ENCODE results near the gene ZNF236. TPM values are rescaled to one million over a fixed set of nuclear protein-coding genes. Genes with fewer than 3 reads are reported as not detected.

Gene ZNF236
- total and polyA plus RNA-seq, 8 donors, result 2.6 to 13.3 (median 6.7) TPM

DNA sequence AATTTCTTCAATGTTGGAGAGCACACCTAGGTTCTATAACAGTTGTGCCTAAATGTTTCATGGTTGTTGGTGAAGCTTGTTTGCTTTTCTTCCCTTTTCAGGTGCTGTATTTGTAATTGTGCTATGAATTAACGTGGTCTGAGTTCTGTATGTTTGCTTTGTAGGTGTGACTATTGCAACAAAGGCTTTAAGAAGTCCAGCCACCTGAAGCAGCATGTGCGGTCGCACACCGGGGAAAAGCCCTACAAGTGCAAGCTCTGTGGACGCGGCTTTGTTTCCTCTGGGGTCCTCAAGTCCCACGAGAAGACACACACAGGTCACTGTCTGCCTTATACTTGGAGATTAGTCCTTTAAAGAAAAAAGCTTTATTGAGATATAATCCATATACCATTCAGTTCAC is 91.2 kb downstream of the ZNF236 start:
- Histone ChIP-seq H3K36me3 (peaks cover 0 to 52% (median 17%) of the 10 kb centered on the region in 3 donors), H3K4me3 (no peak overlapping the region), H3K27me3 (no peaks in the 10 kb centered on the region), H3K4me1 (no peaks in the 10 kb centered on the region), H3K9me3 (no peaks in the 10 kb centered on the region), H3K27ac (no peak overlapping the region)
- 85 to 88% methylated on average over 7 of the region's 7 CpGs for WGBS, 2 donors
- intact Hi-C loops (cut with DNase I), result no loop called here
- ATAC-seq, result no peak
- DNase-seq, result no peak
- FAIRE-seq, result no peak
- TF ChIP-seq, protein P1, sequence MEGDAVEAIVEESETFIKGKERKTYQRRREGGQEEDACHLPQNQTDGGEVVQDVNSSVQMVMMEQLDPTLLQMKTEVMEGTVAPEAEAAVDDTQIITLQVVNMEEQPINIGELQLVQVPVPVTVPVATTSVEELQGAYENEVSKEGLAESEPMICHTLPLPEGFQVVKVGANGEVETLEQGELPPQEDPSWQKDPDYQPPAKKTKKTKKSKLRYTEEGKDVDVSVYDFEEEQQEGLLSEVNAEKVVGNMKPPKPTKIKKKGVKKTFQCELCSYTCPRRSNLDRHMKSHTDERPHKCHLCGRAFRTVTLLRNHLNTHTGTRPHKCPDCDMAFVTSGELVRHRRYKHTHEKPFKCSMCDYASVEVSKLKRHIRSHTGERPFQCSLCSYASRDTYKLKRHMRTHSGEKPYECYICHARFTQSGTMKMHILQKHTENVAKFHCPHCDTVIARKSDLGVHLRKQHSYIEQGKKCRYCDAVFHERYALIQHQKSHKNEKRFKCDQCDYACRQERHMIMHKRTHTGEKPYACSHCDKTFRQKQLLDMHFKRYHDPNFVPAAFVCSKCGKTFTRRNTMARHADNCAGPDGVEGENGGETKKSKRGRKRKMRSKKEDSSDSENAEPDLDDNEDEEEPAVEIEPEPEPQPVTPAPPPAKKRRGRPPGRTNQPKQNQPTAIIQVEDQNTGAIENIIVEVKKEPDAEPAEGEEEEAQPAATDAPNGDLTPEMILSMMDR (IDR thresholded peaks at IDR 0.05), result no peak

- WGBS, 2 donors, result 87 to 95% methylated on average over 8 of the region's 8 CpGs
- Histone ChIP-seq H3K27ac (no peak overlapping the region), H3K4me3 (no peak overlapping the region), H3K4me1 (no peaks in the 10 kb centered on the region), H3K36me3 (peaks cover 0 to 53% (median 17%) of the 10 kb centered on the region in 3 donors), H3K27me3 (no peaks in the 10 kb centered on the region), H3K9me3 (no peaks in the 10 kb centered on the region)
- ATAC-seq (no peak), FAIRE-seq (no peak), DNase-seq (no peak)
- intact Hi-C loops (cut with DNase I), result no loop called here
- TF ChIP-seq, protein P1 (IDR thresholded peaks at IDR 0.05), result no peak
Observed at GRCh38 chr18:76914314-76914713, 92.0 kb downstream of the ZNF236 start.

GRCh38 chr18:76914796-76915195 is 92.4 kb downstream of the ZNF236 start:
- FAIRE-seq (no peak), ATAC-seq (no peak), DNase-seq (no peak)
- Histone ChIP-seq H3K27me3 (no peaks in the 10 kb centered on the region), H3K4me3 (no peak overlapping the region), H3K36me3 (peaks cover 0 to 57% (median 17%) of the 10 kb centered on the region in 3 donors), H3K9me3 (no peaks in the 10 kb centered on the region), H3K27ac (no peak overlapping the region), H3K4me1 (no peaks in the 10 kb centered on the region)
- 79 to 88% methylated on average over 3 of the region's 3 CpGs for WGBS, 2 donors
- TF ChIP-seq, protein P1 (IDR thresholded peaks at IDR 0.05), result no peak
- intact Hi-C loops (cut with DNase I), result no loop called here

GRCh38 chr18:76915456-76915855 is 93.1 kb downstream of the ZNF236 start:
- no peak for FAIRE-seq
- peaks cover 0 to 54% (median 16%) of the 10 kb centered on the region in 3 donors for H3K36me3 ChIP-seq
- H3K9me3 ChIP-seq, result no peaks in the 10 kb centered on the region
- no peak overlapping the region for H3K27ac ChIP-seq
- DNase-seq, result no peak
- TF ChIP-seq, protein P1 (IDR thresholded peaks at IDR 0.05), result no peak
- no peaks in the 10 kb centered on the region for H3K4me1 ChIP-seq
- no peaks in the 10 kb centered on the region for H3K27me3 ChIP-seq
- no peak overlapping the region for H3K4me3 ChIP-seq
- intact Hi-C loops (cut with DNase I), result no loop called here
- WGBS, 2 donors, result 77 to 78% methylated on average over 5 of the region's 5 CpGs
- no peak for ATAC-seq

- Histone ChIP-seq H3K36me3 (peaks cover 0 to 49% (median 0%) of the 10 kb centered on the region in 3 donors), H3K27me3 (no peaks in the 10 kb centered on the region), H3K27ac (no peak overlapping the region), H3K4me3 (no peak overlapping the region), H3K4me1 (no peaks in the 10 kb centered on the region), H3K9me3 (no peaks in the 10 kb centered on the region)
- no peak for FAIRE-seq
- DNase-seq, result no peak
- intact Hi-C loops (cut with DNase I), result no loop called here
- TF ChIP-seq, protein P1 (IDR thresholded peaks at IDR 0.05), result no peak
- 83 to 85% methylated on average over 5 of the region's 5 CpGs for WGBS, 2 donors
- no peak for ATAC-seq
Observed at GRCh38 chr18:76920974-76921373, 98.6 kb downstream of the ZNF236 start.
